Neural cell (in vitro differentiated cells): ENCODE results near the gene MCM5. TPM values are rescaled to one million over a fixed set of nuclear protein-coding genes. Genes with fewer than 3 reads are reported as not detected.

Source experiments
- H2AFZ ChIP-seq: fragments of 200-600, 300-800 bp; sonication (generic), shearing (Covaris generic); 2 replicates; pipeline ENCODE4 v1.6.0; 2014; ENCODE audit warnings: low read depth, mild to moderate bottlenecking, antibody characterized with exemption, low read length, moderate library complexity
- H3F3A ChIP-seq: fragments of 200-600 bp; shearing (Covaris generic); 2 replicates; pipeline ENCODE4 v1.6.1; 2016; ENCODE audit warnings: mild to moderate bottlenecking, moderate library complexity, mixed read lengths, antibody characterized with exemption, low read length; ENCODE audit not compliant: insufficient read depth, poor library complexity, severe bottlenecking
- H3K27ac ChIP-seq: fragments of 200-600, 300-800 bp; sonication (generic), shearing (Covaris generic); 2 replicates; pipeline ENCODE4 v1.5.1; 2014; ENCODE audit warnings: mild to moderate bottlenecking, low read length, moderate library complexity
- H3K27me3 ChIP-seq: fragments of 300-800, 200-600 bp; sonication (generic), shearing (Covaris generic); 2 replicates; pipeline ENCODE4 v1.6.0; 2014; ENCODE audit warnings: mild to moderate bottlenecking, low read depth, low read length, moderate library complexity; ENCODE audit not compliant: insufficient read depth
- H3K36me3 ChIP-seq: fragments of 300-800, 200-600 bp; sonication (generic), shearing (Covaris generic); 2 replicates; pipeline ENCODE4 v1.5.1; 2014; ENCODE audit warnings: mild to moderate bottlenecking, antibody characterized with exemption, low read length, moderate library complexity; ENCODE audit not compliant: insufficient read depth
- H3K4me2 ChIP-seq: fragments of 300-800, 200-600 bp; sonication (generic), shearing (Covaris generic); 2 replicates; pipeline ENCODE4 v1.6.0; 2014; ENCODE audit warnings: mild to moderate bottlenecking, low read length
- H3K4me3 ChIP-seq: fragments of 300-800, 200-600 bp; sonication (generic), shearing (Covaris generic); 2 replicates; pipeline ENCODE4 v1.5.1; 2014; ENCODE audit warnings: mild to moderate bottlenecking, low read length, moderate library complexity
- H3K79me2 ChIP-seq: fragments of 200-600 bp; shearing (Covaris generic); replicated peaks from 2 replicates; pipeline ENCODE4 v1.6.0; 2014; ENCODE audit warnings: mild to moderate bottlenecking, low read length, moderate library complexity; ENCODE audit not compliant: insufficient read depth
- H3K9ac ChIP-seq: fragments of 300-800, 200-600 bp; sonication (generic), shearing (Covaris generic); 2 replicates; pipeline ENCODE4 v1.6.1; 2016; ENCODE audit warnings: mild to moderate bottlenecking, low read length, mixed read lengths
- H3K9me2 ChIP-seq: fragments of 200-600 bp; shearing (Covaris generic); 2 replicates; pipeline ENCODE4 v1.6.1; 2016; ENCODE audit warnings: mild to moderate bottlenecking, low read length, mixed read lengths; ENCODE audit not compliant: insufficient read depth
- H3K9me3 ChIP-seq: fragments of 200-600, 300-800 bp; sonication (generic), shearing (Covaris generic); 2 replicates; pipeline ENCODE4 v1.6.1; 2016; ENCODE audit warnings: mild to moderate bottlenecking, mixed run types, low read length, moderate library complexity, mixed read lengths
- H4K20me1 ChIP-seq: fragments of 200-600 bp; shearing (Covaris generic); 2 replicates; pipeline ENCODE4 v1.6.1; 2016; ENCODE audit warnings: mild to moderate bottlenecking, mixed run types; ENCODE audit not compliant: insufficient read depth
- CTCF ChIP-seq: fragments of 450-650 bp; IDR thresholded peaks from 2 replicates; pipeline ENCODE4 v1.5.1; 2014; ENCODE audit warnings: antibody characterized with exemption, mild to moderate bottlenecking, moderate library complexity; ENCODE audit not compliant: poor library complexity, severe bottlenecking
- EP300 ChIP-seq: fragments of 450-650 bp; conservative IDR thresholded peaks from 2 replicates; pipeline ENCODE4 v1.6.1; 2014; ENCODE audit warnings: antibody characterized with exemption, mild to moderate bottlenecking, moderate library complexity; ENCODE audit not compliant: poor library complexity, severe bottlenecking
- EZH2 ChIP-seq: fragments of 200-600, 300-800 bp; shearing (Covaris generic), sonication (generic); IDR thresholded peaks from 2 replicates; pipeline ENCODE4 v1.6.1; 2014; ENCODE audit warnings: antibody characterized with exemption, low read length, borderline replicate concordance, mild to moderate bottlenecking; ENCODE audit not compliant: insufficient read depth, poor library complexity, severe bottlenecking
- MXI1 ChIP-seq: fragments of 450-650 bp; conservative IDR thresholded peaks from 2 replicates; pipeline ENCODE4 v1.6.1; 2014; ENCODE audit warnings: antibody characterized with exemption, mild to moderate bottlenecking; ENCODE audit not compliant: poor library complexity, severe bottlenecking
- POLR2AphosphoS5 ChIP-seq: IDR thresholded peaks from 2 replicates; pipeline ENCODE4 v1.6.1; 2012
- RAD21 ChIP-seq: fragments of 450-650 bp; conservative IDR thresholded peaks from 2 replicates; pipeline ENCODE4 v1.6.1; 2014; ENCODE audit warnings: antibody characterized with exemption, mild to moderate bottlenecking, moderate library complexity
- REST ChIP-seq: IDR thresholded peaks from 2 replicates; pipeline ENCODE4 v1.6.1; 2012; ENCODE audit warnings: borderline replicate concordance
- SMC3 ChIP-seq: fragments of 450-650 bp; conservative IDR thresholded peaks from 2 replicates; pipeline ENCODE4 v1.6.1; 2014; ENCODE audit warnings: antibody characterized with exemption, mild to moderate bottlenecking, moderate library complexity; ENCODE audit not compliant: poor library complexity
- TAF1 ChIP-seq: IDR thresholded peaks from 2 replicates; pipeline ENCODE4 v1.6.1; 2012; ENCODE audit warnings: low read depth
- polyA plus RNA-seq: library from polyadenylated mRNA; depleted of rRNA; stranded (reverse); fragments of >200 nt; gene quantifications from 2 replicates; pipeline ENCODE4 v1.2.3, GENCODE V29; 2014

Gene MCM5
- polyA plus RNA-seq, 1 donor from 2014 or later, result 6.9 TPM

- Histone ChIP-seq H2AFZ (no peak overlapping the region), H3F3A (no peaks in the 10 kb centered on the region), H3K27me3 (peaks cover 12% of the 10 kb centered on the region), H3K4me3 (no peak overlapping the region), H3K9me3 (no peaks in the 10 kb centered on the region), H3K79me2 (no peaks in the 10 kb centered on the region), H4K20me1 (no peaks in the 10 kb centered on the region), H3K36me3 (no peaks in the 10 kb centered on the region), H3K9me2 (no peaks in the 10 kb centered on the region), H3K9ac (no peak overlapping the region), H3K4me2 (no peak overlapping the region), H3K27ac (no peak overlapping the region)
- TF ChIP-seq CTCF (no peak), RAD21 (no peak), MXI1 (no peak), EP300 (no peak), REST (no peak), TAF1 (no peak), SMC3 (no peak), EZH2 (no peak), POLR2AphosphoS5 (no peak)
Observed at GRCh38 chr22:35376728-35377472, 23.0 kb upstream of the MCM5 start.

- Histone ChIP-seq H3K36me3 (no peaks in the 10 kb centered on the region), H3K9ac (no peak overlapping the region), H3K27me3 (peaks cover 13% of the 10 kb centered on the region), H3K4me3 (no peak overlapping the region), H3K4me2 (no peak overlapping the region), H3K79me2 (no peaks in the 10 kb centered on the region), H4K20me1 (no peaks in the 10 kb centered on the region), H3F3A (no peaks in the 10 kb centered on the region), H3K27ac (no peak overlapping the region), H2AFZ (no peak overlapping the region), H3K9me3 (no peaks in the 10 kb centered on the region), H3K9me2 (no peaks in the 10 kb centered on the region)
- no peak for TF ChIP-seq POLR2AphosphoS5
- no peak for TF ChIP-seq TAF1
- TF ChIP-seq RAD21, result no peak
- no peak for TF ChIP-seq EP300
- no peak for TF ChIP-seq REST
Observed at GRCh38 chr22:35377735-35378134, 22.2 kb upstream of the MCM5 start.
